HG02885 (cell line): ENCODE data around the gene TPM2.
A peak's percentile ranks its signal among the peaks of the same experiment; 100 is the strongest.

Source experiments
- ATAC-seq: cut with Tn5 transposase; IDR thresholded peaks from one replicate; pipeline ENCODE4 v1.9.1; 2021; ENCODE audit warnings: mild to moderate bottlenecking; ENCODE audit not compliant: unreplicated experiment, poor library complexity

TPM2 gene

DNA sequence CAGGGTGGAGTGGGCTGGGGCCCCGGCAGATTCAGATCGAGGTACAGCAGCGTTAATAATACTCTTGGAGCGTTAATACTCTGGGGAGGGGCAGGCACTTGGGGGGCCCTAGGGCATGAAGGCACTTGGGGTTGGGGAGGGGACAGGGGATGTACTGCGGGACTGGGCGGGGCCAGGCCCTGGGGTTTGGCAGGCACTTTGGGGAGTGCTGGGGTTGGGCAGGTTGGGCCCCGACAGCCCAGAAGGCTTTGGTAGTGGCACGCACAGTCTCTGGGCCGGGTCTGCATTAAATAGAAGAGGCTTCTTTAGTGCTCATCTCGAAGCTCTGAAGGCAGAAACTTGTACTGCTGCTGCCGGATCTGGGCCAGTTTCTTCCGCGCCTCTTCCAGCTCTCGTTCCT lies 7.8 kb upstream of the TPM2 start:
- no peak for ATAC-seq

DNA sequence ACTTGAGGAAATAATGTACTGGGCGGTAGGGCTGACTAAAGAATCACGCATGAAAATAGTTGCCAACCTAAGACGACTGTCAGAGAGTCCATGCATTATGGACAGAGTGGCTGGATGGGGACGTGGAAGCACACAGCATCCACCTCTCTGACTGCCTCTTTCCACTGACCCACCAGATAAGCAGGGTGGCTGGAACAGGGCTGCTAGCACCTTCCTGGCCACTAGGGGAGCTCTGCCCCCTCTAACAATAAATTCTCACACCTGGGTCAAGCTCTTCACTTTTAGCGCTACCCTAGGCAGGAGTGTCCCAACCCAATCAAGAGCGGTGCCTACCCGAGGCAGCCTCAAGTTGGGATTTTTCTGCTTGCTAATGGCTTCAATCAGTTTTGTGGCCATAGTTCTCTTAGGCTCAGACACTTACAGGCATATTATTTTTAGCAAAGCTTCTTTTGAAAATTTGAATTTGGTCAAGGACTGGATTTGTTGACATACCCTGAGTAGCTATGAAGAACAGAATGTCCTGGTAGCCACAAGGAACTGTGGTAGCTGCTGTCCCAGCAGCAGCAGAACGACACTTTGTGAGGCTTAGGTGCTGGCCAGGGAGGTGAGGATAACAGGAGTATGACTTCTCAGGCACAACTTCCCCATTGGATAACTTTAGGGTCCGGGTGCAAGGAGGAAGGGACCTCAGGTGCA lies 6.9 kb upstream of the TPM2 start:
- peak; percentile 76 for ATAC-seq

DNA sequence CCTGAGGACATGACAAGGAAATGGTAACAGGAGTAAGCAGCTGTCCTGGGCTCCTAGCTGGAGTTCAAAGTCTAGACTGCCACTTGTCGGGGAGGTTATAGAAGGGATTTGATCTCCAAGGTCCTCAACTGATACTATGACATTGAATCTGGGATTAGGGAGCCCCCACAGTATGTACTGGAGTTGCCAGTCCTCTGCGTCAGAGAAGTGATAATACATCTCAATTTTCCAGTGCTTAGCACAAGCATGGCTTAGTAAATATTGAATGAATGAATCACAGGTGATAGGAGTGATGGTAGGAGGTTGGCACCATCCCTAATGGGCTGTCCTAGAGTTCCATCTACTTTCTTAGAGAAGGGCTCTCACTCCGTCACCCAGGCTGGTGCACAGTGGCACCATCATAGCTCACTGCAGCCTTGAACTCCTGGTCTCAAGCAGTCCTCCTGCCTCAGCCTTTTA lies 6.2 kb upstream of the TPM2 start:
- no peak for ATAC-seq

DNA sequence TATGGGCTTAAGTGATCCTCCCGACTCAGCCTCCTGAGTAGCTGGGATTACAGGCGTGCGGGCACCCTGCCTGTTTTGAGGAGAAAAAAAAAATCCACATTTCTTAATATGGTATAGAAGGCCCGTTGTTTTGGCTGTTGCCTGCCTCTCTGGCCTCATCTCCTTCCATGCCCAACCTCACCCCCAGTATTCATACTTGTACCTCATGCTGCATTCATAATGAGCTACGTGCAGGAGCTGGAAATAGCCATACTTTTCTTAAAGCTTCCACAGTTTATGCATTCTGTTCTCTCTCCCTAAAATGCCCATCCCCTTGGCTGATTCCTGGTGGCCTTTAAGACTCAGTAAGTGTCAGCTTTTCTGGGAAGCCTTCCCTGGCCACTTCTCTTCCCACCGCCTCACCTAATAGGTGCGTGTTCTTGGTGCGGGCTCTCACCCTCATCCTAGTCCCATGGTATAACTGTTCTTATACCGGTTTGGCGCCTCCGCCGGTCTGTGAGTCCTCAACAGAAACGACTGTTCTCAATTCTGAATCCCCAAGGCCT lies 2.1 kb upstream of the TPM2 start:
- ATAC-seq: no peak

DNA sequence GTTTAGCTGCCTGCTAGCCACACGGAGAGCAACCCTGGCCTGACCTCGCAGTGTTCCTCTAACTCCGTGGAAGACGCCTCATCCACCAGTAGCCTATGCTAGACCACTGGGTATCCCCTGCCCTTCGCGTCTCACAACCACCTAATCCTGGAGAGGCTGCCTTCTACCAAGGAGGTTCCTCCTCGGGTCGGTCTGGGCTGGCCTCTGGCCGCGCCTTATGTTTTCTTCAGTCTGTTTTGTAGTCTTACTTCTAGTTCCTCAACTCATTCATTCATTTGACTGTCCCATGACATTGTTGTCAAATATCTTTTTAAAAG lies 1.6 kb upstream of the TPM2 start:
- ATAC-seq: no peak

DNA sequence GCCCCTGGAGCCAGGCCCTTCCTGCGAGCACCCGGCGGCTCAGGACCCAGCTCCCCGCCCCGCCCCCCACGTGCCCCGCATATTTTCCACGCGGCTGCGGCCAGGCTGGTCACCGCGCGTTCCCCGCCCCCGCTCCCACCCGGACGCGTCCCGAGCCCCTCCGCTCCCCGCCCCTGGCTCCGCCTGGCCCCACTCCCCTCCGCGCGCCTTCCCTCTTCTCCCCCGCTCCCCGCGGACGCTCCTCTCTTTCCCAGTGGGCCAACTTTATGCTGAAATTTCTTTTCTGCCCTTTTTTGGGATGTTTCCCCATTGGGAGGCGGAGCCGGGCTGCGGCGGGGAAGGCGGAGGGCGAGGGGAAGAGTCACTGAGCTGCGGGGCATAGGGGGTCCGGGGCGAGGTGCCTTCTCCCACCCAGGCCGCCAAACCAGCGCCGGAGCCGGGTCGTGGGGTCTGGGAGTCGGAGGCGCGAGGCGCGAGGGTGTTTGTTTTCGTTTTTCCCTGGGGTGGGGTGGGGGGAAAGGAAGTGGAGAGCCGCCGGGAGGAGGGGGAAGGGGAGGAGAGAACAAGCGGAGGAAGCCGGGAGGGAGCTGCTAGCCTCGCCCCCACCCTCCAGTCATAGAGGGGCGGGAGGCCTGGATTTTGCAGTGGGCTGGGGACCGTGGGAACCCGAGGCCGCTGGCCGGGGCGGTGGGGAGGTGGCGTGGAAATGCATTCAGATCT lies 1.0 kb upstream of the TPM2 start:
- ATAC-seq: no peak

DNA sequence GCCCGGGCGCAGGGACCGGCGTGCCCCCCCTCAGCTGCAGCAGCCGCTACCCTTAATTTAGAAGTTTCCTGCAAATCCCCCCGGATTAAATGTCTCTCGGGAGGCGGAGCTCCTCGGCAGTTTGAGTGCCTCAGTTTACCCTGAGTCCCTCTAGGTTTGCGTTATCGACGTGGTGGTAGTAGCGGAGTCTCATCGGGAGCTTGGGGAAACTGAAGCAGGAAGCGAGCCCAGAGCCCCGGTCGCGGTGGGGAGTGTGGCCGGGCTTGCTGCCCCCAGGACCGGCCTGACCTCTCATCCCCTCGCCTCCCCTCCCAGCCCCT lies 529 bp upstream of the TPM2 start:
- no peak for ATAC-seq

DNA sequence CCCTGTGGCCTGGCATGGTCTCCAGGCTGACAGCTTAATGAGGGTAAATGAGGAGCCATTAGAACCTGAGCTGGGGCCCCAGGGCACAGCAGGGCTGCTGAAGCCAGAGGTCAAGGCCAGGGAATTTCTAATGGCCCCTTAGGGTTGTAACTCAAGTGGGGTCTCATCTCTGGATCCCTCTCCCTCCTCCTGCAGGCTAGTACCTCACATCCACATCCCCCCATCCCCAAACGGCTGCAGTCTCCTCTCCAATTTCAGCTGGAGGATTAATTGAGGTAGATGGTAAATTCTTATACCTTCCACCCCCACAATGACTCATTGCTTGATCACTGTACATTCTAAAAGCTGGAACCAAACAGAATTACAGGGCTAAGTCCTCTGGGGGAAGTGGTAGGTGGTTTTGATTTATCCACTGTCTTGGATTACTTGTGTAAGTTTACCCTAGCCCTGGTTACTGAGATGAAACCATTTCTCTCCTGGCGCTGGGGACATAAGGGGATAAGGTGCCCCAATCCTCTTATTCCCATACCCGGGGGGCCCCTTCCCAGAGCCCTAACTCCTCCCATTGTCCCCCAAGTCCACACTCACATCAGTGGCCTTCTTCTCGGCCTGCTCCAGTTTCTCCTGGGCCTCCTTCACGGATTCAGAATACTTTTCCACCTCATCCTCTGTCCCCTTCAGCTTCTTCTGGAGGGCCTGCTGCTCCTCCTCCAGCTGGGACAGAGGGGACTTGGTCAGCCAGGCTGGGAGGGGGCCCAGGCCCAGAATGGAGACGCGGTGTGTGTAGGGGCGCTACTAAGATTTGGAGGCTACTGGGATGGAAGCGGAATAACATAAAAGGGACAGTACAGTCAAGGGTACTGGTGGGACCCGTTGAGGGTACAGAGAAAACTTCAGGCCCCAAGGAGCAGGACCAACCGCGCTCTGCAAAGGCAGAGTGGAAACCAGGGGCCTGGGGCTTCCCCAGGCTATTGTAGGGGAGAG lies 875 bp downstream of the TPM2 start:
- ATAC-seq: no peak

DNA sequence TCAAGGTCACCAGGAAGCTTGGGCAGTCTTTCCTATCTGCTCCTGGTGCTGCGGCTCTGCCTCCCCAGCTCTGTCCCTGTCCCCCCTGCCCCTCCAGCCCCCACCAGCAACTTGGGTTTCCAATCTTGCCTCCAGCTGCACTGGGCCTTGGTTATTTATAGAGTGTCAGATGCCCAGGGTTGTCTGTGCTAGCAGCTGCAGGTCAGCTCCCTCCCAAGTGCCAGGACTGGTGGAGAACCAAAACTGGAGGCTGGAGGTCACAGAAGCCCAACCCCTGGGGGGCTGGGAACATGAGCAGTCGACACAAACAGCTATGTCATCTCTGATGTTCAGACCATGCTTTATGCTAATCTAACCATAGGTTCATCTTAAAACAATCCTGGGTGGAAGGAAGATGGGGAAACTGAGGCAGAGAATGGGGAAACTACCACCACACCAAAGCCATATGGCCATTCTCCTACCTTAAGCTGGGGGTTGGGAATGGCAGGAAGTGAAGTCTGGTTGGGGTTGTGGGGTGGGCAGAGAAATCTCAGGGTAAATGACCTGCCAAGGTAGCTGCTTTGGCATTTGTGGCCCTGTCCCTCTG lies 1.7 kb downstream of the TPM2 start:
- ATAC-seq: no peak

DNA sequence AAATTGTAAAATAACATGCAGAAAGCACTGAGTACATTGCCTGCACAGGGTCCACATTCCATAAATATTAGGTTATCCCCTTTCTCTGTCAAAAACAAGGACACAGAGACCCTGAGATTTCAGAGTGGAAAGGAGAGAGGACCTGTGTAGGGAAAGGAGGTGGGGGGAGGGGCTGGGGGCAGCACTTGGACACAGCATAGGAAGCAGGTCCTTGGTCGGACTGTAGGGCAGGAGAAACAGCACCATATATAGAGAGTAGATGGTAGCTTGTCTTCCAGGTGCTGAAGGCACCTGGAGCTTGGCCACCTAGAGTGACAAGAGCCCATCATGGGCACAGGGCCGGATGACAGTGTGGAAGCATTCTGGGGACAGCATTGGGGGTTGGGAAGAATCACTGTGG lies 2.4 kb downstream of the TPM2 start:
- no peak for ATAC-seq

DNA sequence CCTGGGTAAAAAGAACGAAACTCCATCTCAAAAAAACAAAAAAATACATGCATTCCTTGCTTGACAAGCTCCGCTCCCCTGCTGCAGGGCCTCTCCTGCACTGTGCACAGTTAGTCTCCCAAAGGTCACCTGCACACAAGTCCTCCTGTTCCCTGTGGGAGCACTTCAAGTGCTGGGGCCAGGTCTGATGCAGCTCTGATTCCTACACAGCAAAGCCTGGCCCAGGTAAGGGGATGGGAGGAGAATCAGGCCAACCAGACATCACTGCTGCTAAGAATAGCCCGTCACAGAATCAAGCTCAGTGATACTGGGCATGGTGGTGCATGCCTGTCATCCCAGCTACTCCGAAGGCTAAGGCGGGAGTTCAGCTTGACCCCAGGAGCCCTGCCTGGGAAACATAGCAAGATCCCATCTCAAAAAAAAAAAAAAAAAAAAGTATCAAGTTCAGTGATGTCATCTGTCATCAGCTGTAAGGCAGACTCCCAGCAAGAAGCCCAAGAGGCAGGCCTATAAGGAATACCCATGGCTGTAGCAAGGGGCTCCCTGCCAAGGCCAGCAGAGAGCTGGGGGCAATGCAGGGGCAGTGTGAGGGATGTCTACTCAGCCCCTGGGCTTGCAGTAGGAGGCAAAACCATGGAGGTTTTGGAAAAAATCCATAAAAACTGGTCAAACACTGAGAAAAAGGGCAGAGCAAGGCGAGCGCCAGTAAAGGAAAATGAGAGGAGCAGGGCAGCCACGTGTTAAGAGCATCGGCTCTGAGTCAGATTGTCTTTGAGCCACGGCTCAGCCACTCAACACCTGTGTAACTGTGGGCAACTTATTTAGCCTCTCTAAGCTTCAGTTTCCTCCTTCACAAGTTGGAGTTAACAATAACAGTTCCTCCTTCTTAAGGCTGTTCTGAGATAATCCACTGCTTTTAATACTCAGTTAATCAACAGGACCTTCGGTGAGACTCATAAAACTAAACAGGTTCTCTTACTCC lies 3.2 kb downstream of the TPM2 start:
- ATAC-seq: no peak

DNA sequence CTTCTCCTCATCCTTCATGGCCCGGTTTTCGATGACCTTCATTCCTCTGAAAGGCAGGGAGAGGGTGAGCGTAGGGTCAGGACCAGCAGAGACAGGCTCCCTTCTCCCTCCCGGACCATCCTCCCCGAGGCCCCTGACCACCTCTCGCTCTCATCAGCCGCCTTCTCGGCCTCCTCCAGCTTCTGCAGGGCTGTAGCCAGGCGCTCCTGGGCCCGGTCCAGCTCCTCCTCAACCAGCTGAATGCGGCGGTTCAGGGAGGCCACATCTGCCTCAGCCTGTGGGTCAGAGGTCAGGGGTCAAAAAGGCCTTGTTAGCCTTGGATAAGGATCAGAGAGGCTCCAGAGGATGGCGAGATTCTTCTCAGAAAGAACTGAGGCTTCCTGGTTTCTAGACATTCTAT lies 4.2 kb downstream of the TPM2 start:
- ATAC-seq: no peak

DNA sequence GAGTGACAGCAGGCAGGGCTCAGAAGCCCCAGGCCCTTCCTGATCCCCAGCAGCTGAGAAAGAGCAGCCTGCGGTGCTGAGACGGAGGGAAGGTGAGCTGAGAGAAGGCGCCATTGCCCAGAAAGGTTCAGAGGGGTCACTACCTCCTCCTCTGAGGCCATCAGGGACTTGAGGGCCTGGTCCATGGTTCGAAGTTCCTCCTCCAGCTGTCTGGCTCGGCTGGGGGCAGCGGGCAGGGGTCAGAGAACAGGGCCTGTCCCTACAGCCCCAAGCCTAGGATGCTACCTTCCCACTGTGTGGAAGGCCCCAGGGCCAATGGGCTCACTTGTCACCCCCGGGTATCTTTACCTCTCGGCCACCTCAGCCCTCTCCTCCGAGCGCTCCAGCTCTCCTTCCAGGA lies 4.8 kb downstream of the TPM2 start:
- ATAC-seq: no peak

DNA sequence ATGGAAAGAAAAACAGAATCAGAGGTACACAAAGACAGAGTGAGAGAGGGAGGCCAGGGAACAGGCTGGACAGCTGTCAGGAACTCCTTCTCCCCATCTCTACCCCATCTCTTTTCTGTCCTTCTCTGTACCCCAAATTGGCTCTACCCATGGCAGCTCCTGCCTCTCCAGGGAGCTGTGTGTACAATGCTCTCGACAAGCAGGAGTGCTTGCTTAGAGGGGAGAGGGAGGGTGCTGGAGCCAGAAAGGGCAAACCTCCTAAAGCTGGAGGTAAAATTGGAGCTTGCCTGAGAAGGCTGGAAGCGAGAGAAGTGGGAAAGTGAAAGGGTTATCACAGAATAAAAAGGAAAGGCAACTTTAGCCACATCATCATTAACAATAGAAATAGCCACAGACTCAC lies 6.4 kb downstream of the TPM2 start:
- ATAC-seq: no peak

DNA sequence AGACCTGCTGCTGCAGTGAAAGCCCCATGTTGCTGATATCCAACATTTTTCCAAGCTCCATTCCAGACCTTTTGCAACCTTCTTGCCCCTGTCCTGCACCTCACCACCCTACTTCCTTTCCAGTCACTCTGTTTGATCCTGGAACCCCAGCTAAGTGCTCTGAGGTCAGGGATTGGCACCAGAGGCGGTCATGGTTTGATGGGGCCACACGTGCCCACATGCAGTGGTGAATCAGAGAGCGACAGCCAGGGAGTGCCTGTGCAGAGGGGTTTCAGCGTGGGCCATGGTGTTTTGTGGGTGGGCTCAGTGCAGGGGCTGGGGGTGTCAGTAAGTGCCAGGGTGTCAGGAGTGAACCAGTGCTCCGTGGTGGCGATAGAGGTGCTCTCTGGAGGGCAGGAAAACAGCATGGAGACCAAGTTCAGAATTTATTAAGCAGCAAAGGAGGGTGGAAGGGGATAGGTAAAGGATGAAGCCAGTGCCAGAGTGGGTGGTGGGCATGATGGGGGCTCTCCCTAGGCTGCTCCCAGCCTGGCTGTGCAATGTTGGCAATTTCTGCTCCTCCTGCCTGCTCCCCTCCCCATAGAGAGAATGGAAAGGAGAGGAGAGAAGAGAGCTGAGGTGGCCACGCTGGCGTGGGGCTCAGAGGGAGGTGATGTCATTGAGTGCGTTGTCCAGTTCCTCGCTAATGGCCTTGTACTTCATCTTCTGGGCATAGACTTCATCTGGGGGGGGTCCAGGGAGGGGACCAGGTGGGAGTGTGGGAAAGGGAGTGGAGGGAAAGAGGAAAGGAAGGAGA lies 7.0 kb downstream of the TPM2 start:
- no peak for ATAC-seq

DNA sequence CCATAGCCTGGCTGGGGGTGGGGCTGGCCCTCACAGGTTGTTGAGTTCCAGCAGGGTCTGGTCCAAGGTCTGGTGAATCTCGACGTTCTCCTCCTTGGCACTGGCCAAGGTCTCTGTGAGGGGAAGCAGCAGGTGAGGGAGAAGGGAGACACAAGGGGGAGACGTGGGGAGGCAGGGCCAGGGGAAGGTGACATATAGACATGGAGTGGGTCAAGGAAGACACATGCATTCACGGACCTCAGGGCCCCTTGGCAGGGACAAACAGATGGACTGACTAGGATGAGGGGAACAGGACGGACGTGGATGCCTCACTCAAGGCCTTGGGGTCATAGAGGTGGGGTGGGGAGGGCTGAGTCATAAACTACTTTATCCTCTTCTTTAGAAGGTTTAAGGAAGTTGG lies 7.7 kb downstream of the TPM2 start:
- no peak for ATAC-seq

DNA sequence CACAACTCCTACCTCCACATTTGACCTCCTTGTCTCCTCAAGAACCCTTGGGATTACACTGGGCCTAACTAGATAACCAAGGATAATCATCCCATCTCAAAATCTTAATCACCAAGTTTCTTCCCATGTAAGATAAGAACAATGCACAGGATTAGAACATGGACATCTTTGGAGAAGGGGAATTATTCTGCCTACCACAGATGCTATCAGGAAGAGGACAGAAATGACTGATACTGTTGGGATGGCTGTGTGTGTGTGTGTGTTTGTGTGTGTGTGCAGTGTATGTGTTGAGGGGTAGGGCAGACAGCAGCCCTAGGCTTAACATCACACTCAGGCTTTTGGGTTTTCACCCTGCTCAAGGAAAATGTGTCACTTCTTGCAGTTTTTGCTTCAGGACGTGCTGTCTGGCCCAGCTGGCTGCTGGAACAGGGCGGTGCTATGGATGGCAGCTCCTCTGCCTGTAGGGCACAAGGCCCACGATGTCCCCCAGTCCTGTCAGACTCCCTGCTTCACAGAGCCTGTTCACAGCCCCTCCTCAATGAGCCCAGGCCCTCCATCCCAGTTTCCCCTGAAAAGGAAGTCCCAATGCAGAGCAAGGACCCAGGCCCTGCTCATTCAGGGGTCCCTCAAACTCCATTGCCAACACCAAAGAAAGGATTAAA lies 8.3 kb downstream of the TPM2 start:
- no peak for ATAC-seq
